GM23338 (cell line): Measurements from ENCODE around the gene MFSD2B. TPM values are rescaled to one million over a fixed set of nuclear protein-coding genes. Genes with fewer than 3 reads are reported as not detected.

Experiments used
- ATAC-seq: fragments of 200-7000 bp; cut with Tn5 transposase; 3 replicates; pipeline ENCODE4 v1.9.1; 2020
- DNase-seq: peaks from one replicate; pipeline ENCODE4 v3.0.0-alpha.2; 2015; ENCODE audit warnings: low spot score
- H2AFZ ChIP-seq: fragments of 200-600 bp; sonication (generic); 2 replicates; pipeline ENCODE4 v1.8.0; 2016; ENCODE audit warnings: antibody characterized with exemption, mild to moderate bottlenecking, moderate library complexity
- H3F3A ChIP-seq: fragments of 200-600 bp; sonication (generic); replicated peaks from 2 replicates; pipeline ENCODE4 v1.8.0; 2017; ENCODE audit warnings: antibody characterized with exemption, mixed run types, low read depth
- H3K27ac ChIP-seq: fragments of 200-600 bp; sonication (generic); 2 replicates; pipeline ENCODE4 v1.6.1; 2016; ENCODE audit warnings: low read depth
- H3K27me3 ChIP-seq: fragments of 200-600 bp; sonication (generic); 2 replicates; pipeline ENCODE4 v1.8.0; 2016; ENCODE audit warnings: mild to moderate bottlenecking, mixed run types, moderate library complexity; ENCODE audit not compliant: insufficient read depth
- H3K36me3 ChIP-seq: fragments of 200-600 bp; sonication (generic); 2 replicates; pipeline ENCODE4 v1.8.0; 2016; ENCODE audit warnings: mild to moderate bottlenecking; ENCODE audit not compliant: insufficient read depth
- H3K4me1 ChIP-seq: fragments of 200-600 bp; sonication (generic); 2 replicates; pipeline ENCODE4 v1.8.0; 2016; ENCODE audit warnings: mild to moderate bottlenecking, moderate library complexity; ENCODE audit not compliant: insufficient read depth
- H3K4me2 ChIP-seq: fragments of 200-600 bp; sonication (generic); 2 replicates; pipeline ENCODE4 v1.7.1; 2017; ENCODE audit warnings: mixed run types
- H3K4me3 ChIP-seq: fragments of 200-600 bp; sonication (generic); 2 replicates; pipeline ENCODE4 v1.6.1; 2016; ENCODE audit warnings: mixed run types
- H3K79me2 ChIP-seq: fragments of 200-600 bp; sonication (generic); replicated peaks from 2 replicates; pipeline ENCODE4 v1.8.0; 2017; ENCODE audit warnings: mild to moderate bottlenecking; ENCODE audit not compliant: insufficient read depth
- H3K9me2 ChIP-seq: fragments of 200-600 bp; sonication (generic); 2 replicates; pipeline ENCODE4 v1.8.0; 2017; ENCODE audit not compliant: insufficient read depth
- H4K20me1 ChIP-seq: fragments of 200-600 bp; sonication (generic); replicated peaks from 2 replicates; pipeline ENCODE4 v1.8.0; 2017; ENCODE audit warnings: mild to moderate bottlenecking; ENCODE audit not compliant: insufficient read depth
- H3K27ac Mint-ChIP-seq: 2 replicates; pipeline ENCODE4 v1.8.0; 2020; ENCODE audit warnings: inconsistent platforms, mild to moderate bottlenecking, moderate library complexity, mixed read lengths
- H3K27me3 Mint-ChIP-seq: 3 replicates; pipeline ENCODE4 v1.8.0; 2022; ENCODE audit warnings: low read depth, mild to moderate bottlenecking, moderate library complexity, mixed read lengths, inconsistent platforms; ENCODE audit not compliant: insufficient read depth, poor library complexity
- H3K36me3 Mint-ChIP-seq: 3 replicates; pipeline ENCODE4 v1.8.0; 2021; ENCODE audit warnings: low read depth, mild to moderate bottlenecking, inconsistent platforms, moderate library complexity, mixed read lengths
- H3K4me1 Mint-ChIP-seq: 3 replicates; pipeline ENCODE4 v1.8.0; 2020; ENCODE audit warnings: mild to moderate bottlenecking, inconsistent platforms, mixed read lengths
- H3K4me3 Mint-ChIP-seq: 3 replicates; pipeline ENCODE4 v1.8.0; 2021; ENCODE audit warnings: moderate library complexity, mild to moderate bottlenecking, inconsistent platforms, mixed read lengths
- H3K9me3 Mint-ChIP-seq: 3 replicates; pipeline ENCODE4 v1.8.0; 2020; ENCODE audit warnings: moderate library complexity, mild to moderate bottlenecking, inconsistent platforms, mixed read lengths
- CREB1 ChIP-seq: fragments of 250-450 bp; sonication (Bioruptor Pico); IDR thresholded peaks from 2 replicates; pipeline ENCODE4 v1.5.0; 2020; ENCODE audit warnings: low read depth, mild to moderate bottlenecking, moderate library complexity
- ETS1 ChIP-seq: IDR thresholded peaks from 2 replicates; pipeline ENCODE4 v1.6.1; 2016; ENCODE audit warnings: antibody characterized with exemption
- EZH2 ChIP-seq: fragments of 200-600 bp; sonication (generic); IDR thresholded peaks from one replicate; pipeline ENCODE4 v1.8.0; 2017; ENCODE audit warnings: antibody characterized with exemption, mild to moderate bottlenecking, low read depth; ENCODE audit not compliant: unreplicated experiment
- EZH2phosphoT487 ChIP-seq: fragments of 200-600 bp; sonication (generic); IDR thresholded peaks from one replicate; pipeline ENCODE4 v1.8.1; 2018; ENCODE audit warnings: antibody characterized with exemption; ENCODE audit not compliant: unreplicated experiment
- NANOG ChIP-seq: IDR thresholded peaks from 2 replicates; pipeline ENCODE4 v1.6.1; 2016; ENCODE audit warnings: antibody characterized with exemption, borderline replicate concordance
- POLR2AphosphoS5 ChIP-seq: IDR thresholded peaks from 2 replicates; pipeline ENCODE4 v1.6.1; 2016; ENCODE audit warnings: antibody characterized with exemption, low read depth
- STAT1 ChIP-seq: IDR thresholded peaks from one replicate; pipeline ENCODE4 v1.6.1; 2016; ENCODE audit warnings: antibody characterized with exemption; ENCODE audit not compliant: unreplicated experiment
- ZNF114 ChIP-seq: fragments of 250-450 bp; sonication (Bioruptor Pico); IDR thresholded peaks from 2 replicates; pipeline ENCODE4 v1.5.0; 2020; ENCODE audit warnings: mild to moderate bottlenecking, moderate library complexity
- polyA plus RNA-seq: library from polyadenylated mRNA; unstranded; fragments of >200 nt; fragmentation: Nextera tagmentation; extraction: Ambion mirVana; gene quantifications from 2 replicates; pipeline ENCODE4 v1.2.1, GENCODE V29; 2016
- total RNA-seq: library from RNA; depleted of rRNA; stranded (reverse); fragments of >200 nt; shearing (Covaris generic); gene quantifications from 2 replicates; pipeline ENCODE4 v1.2.3, GENCODE V29; 2014
- TF ChIP-seq, protein P1 (sequence below), 2 experiments: fragments of 200-600 bp in 1 of 2; sonication (generic) in 1 of 2; conservative IDR thresholded peaks; 2 replicates each; pipeline versions ENCODE4 v1.5.1 to v1.6.1; 2016 to 2017; ENCODE audit warnings: antibody characterized with exemption in 2 of 2, low read depth in 2 of 2, mild to moderate bottlenecking in 2 of 2, moderate library complexity in 1 of 2
- TF ChIP-seq, protein P2 (sequence below): fragments of 250-450 bp; sonication (Bioruptor Pico); IDR thresholded peaks from 2 replicates; pipeline ENCODE4 v1.5.0; 2020; ENCODE audit warnings: mild to moderate bottlenecking, moderate library complexity

The MFSD2B gene
- total and polyA plus RNA-seq, 2 experiments from 2014 or later = 0.21 to 2.3 TPM

DNA sequence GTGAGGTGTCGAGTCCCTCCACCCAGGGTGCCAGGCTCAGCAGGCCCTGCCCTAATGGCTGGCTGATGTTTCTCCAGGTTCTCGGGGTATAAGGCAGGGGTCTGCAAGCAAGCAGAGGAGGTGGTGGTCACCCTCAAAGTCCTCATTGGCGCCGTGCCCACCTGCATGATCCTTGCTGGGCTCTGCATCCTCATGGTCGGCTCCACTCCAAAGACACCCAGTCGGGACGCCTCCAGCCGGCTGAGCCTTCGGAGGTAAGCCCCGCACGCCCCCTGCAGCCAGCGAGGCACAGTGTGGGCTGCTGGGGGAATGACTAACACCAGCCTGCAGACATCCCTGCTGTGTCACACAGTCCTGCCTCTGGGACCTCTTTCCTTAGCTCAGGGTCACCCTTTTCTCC, 14.1 kb downstream of the MFSD2B start:
- TF ChIP-seq, protein P1, sequence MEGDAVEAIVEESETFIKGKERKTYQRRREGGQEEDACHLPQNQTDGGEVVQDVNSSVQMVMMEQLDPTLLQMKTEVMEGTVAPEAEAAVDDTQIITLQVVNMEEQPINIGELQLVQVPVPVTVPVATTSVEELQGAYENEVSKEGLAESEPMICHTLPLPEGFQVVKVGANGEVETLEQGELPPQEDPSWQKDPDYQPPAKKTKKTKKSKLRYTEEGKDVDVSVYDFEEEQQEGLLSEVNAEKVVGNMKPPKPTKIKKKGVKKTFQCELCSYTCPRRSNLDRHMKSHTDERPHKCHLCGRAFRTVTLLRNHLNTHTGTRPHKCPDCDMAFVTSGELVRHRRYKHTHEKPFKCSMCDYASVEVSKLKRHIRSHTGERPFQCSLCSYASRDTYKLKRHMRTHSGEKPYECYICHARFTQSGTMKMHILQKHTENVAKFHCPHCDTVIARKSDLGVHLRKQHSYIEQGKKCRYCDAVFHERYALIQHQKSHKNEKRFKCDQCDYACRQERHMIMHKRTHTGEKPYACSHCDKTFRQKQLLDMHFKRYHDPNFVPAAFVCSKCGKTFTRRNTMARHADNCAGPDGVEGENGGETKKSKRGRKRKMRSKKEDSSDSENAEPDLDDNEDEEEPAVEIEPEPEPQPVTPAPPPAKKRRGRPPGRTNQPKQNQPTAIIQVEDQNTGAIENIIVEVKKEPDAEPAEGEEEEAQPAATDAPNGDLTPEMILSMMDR (conservative IDR thresholded peaks at IDR 0.05; ENCODE audit: low read depth in 2 of 2) = peak; percentile 22 to 53; a peak in 3 of 4 replicates
- TF ChIP-seq NANOG = no peak
- TF ChIP-seq EZH2phosphoT487 = no peak
- TF ChIP-seq ZNF114 (CRISPR knock-in tag) = no peak
- peaks cover 47% of the 10 kb centered on the region for H3K36me3 Mint-ChIP-seq
- peak; percentile 29 for ATAC-seq
- peaks cover 39% of the 10 kb centered on the region for H3K4me1 ChIP-seq
- no peaks in the 10 kb centered on the region for H3K9me2 ChIP-seq
- H3K27ac Mint-ChIP-seq = peak overlapping the region; percentile 80
- H3K4me3 Mint-ChIP-seq = no peak overlapping the region; the same call in 2 of the 3 replicates
- H2AFZ ChIP-seq = no peak overlapping the region
- H3K27me3 Mint-ChIP-seq = peaks cover 17% of the 10 kb centered on the region
- no peaks in the 10 kb centered on the region for H3K27me3 ChIP-seq
- no peak overlapping the region for H3K27ac ChIP-seq
- peak; percentile 44 for DNase-seq
- H3K4me2 ChIP-seq = no peak overlapping the region
- H4K20me1 ChIP-seq = no peaks in the 10 kb centered on the region
- H3K79me2 ChIP-seq = peaks cover 20% of the 10 kb centered on the region; the same call in 1 of the 2 replicates
- no peaks in the 10 kb centered on the region for H3K36me3 ChIP-seq
- no peak overlapping the region for H3K4me3 ChIP-seq
- H3K4me1 Mint-ChIP-seq = peaks cover 55% of the 10 kb centered on the region
- 0 out of 2 replicates have a peak, but pooled peaks cover 5% of the 10 kb centered on the region for H3F3A ChIP-seq
- peaks cover 3% of the 10 kb centered on the region; the same call in 2 of the 3 replicates for H3K9me3 Mint-ChIP-seq

GRCh38 chr2:24024996-24025663, 15.2 kb downstream of the MFSD2B start:
- Mint-ChIP-seq H3K27me3 (peaks cover 21% of the 10 kb centered on the region), H3K36me3 (peaks cover 58% of the 10 kb centered on the region), H3K4me1 (peaks cover 51% of the 10 kb centered on the region), H3K9me3 (peaks cover 3% of the 10 kb centered on the region; the same call in 2 of the 3 replicates), H3K27ac (peak overlapping the region; percentile 99), H3K4me3 (no peak overlapping the region)
- peaks cover 39% of the 10 kb centered on the region for H3K4me1 ChIP-seq
- H3K36me3 ChIP-seq = peaks cover 10% of the 10 kb centered on the region
- ATAC-seq (no peak), DNase-seq (no peak)
- peak overlapping the region; percentile 67; the same call in 1 of the 2 replicates for H3K4me2 ChIP-seq
- no peak overlapping the region for H2AFZ ChIP-seq
- no peak overlapping the region for H3K4me3 ChIP-seq
- 0 out of 2 replicates have a peak, but pooled peaks cover 5% of the 10 kb centered on the region for H3F3A ChIP-seq
- no peaks in the 10 kb centered on the region for H4K20me1 ChIP-seq
- peak overlapping the region; percentile 81 for H3K27ac ChIP-seq
- H3K79me2 ChIP-seq = peaks cover 21% of the 10 kb centered on the region; the same call in 1 of the 2 replicates
- H3K9me2 ChIP-seq = no peaks in the 10 kb centered on the region
- no peaks in the 10 kb centered on the region for H3K27me3 ChIP-seq
- TF ChIP-seq ETS1 (no peak), NANOG (no peak), STAT1 (no peak), CREB1 (CRISPR knock-in tag) (no peak), EZH2 (no peak), POLR2AphosphoS5 (no peak), EZH2phosphoT487 (no peak)
- TF ChIP-seq, protein P2, sequence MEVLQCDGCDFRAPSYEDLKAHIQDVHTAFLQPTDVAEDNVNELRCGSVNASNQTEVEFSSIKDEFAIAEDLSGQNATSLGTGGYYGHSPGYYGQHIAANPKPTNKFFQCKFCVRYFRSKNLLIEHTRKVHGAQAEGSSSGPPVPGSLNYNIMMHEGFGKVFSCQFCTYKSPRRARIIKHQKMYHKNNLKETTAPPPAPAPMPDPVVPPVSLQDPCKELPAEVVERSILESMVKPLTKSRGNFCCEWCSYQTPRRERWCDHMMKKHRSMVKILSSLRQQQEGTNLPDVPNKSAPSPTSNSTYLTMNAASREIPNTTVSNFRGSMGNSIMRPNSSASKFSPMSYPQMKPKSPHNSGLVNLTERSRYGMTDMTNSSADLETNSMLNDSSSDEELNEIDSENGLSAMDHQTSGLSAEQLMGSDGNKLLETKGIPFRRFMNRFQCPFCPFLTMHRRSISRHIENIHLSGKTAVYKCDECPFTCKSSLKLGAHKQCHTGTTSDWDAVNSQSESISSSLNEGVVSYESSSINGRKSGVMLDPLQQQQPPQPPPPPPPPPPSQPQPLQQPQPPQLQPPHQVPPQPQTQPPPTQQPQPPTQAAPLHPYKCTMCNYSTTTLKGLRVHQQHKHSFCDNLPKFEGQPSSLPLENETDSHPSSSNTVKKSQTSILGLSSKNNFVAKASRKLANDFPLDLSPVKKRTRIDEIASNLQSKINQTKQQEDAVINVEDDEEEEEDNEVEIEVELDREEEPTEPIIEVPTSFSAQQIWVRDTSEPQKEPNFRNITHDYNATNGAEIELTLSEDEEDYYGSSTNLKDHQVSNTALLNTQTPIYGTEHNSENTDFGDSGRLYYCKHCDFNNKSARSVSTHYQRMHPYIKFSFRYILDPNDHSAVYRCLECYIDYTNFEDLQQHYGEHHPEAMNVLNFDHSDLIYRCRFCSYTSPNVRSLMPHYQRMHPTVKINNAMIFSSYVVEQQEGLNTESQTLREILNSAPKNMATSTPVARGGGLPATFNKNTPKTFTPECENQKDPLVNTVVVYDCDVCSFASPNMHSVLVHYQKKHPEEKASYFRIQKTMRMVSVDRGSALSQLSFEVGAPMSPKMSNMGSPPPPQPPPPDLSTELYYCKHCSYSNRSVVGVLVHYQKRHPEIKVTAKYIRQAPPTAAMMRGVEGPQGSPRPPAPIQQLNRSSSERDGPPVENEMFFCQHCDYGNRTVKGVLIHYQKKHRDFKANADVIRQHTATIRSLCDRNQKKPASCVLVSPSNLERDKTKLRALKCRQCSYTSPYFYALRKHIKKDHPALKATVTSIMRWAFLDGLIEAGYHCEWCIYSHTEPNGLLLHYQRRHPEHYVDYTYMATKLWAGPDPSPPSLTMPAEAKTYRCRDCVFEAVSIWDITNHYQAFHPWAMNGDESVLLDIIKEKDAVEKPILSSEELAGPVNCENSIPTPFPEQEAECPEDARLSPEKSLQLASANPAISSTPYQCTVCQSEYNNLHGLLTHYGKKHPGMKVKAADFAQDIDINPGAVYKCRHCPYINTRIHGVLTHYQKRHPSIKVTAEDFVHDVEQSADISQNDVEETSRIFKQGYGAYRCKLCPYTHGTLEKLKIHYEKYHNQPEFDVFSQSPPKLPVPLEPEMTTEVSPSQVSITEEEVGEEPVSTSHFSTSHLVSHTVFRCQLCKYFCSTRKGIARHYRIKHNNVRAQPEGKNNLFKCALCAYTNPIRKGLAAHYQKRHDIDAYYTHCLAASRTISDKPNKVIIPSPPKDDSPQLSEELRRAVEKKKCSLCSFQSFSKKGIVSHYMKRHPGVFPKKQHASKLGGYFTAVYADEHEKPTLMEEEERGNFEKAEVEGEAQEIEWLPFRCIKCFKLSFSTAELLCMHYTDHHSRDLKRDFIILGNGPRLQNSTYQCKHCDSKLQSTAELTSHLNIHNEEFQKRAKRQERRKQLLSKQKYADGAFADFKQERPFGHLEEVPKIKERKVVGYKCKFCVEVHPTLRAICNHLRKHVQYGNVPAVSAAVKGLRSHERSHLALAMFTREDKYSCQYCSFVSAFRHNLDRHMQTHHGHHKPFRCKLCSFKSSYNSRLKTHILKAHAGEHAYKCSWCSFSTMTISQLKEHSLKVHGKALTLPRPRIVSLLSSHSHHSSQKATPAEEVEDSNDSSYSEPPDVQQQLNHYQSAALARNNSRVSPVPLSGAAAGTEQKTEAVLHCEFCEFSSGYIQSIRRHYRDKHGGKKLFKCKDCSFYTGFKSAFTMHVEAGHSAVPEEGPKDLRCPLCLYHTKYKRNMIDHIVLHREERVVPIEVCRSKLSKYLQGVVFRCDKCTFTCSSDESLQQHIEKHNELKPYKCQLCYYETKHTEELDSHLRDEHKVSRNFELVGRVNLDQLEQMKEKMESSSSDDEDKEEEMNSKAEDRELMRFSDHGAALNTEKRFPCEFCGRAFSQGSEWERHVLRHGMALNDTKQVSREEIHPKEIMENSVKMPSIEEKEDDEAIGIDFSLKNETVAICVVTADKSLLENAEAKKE = no peak
